SK-N-SH (cell line): ENCODE measurements around the gene LTBP1. TPM values are rescaled to one million over a fixed set of nuclear protein-coding genes. Genes with fewer than 3 reads are reported as not detected.

ENCODE experiments used
- CTCF ChIA-PET: fragments of 300-600, 350-600 bp; formaldehyde crosslinking; extraction: SDS; loops from one replicate; lab custom pipeline; 2021; lab: Yijun Ruan, JAX
- POLR2A ChIA-PET: fragments of 350-600 bp; sonication (Branson Sonifier 250); formaldehyde crosslinking; extraction: SDS; loops from one replicate; lab custom pipeline; 2020; ENCODE audit warnings: antibody characterized with exemption, inconsistent platforms; lab: Yijun Ruan, JAX
- DNase-seq: peaks from one replicate; pipeline ENCODE4 v3.0.0; 2012
- H2AFZ ChIP-seq: fragments of 200-600 bp; sonication (generic); 2 replicates; pipeline ENCODE4 v1.8.1; 2016; ENCODE audit warnings: antibody characterized with exemption, mild to moderate bottlenecking, low read depth
- H3F3A ChIP-seq: fragments of 200-600 bp; sonication (generic); replicated peaks from 2 replicates; pipeline ENCODE3; 2016; ENCODE audit warnings: antibody characterized with exemption, mild to moderate bottlenecking; ENCODE audit not compliant: insufficient read depth
- H3K27ac ChIP-seq, 2 experiments: fragments of 200-500 bp in 1 of 2; fragments of 200-600 bp in 1 of 2; sonication (Bioruptor generic) in 1 of 2; sonication (generic), shearing (Covaris generic) in 1 of 2; 2 replicates each; pipeline versions ENCODE4 v1.5.1 to v1.6.1; 2014 to 2016; ENCODE audit warnings: low read depth in 2 of 2, inconsistent platforms in 1 of 2, low read length in 1 of 2, mild to moderate bottlenecking in 1 of 2, mixed read lengths in 1 of 2
- H3K27me3 ChIP-seq: fragments of 200-600 bp; sonication (generic), shearing (Covaris generic); 2 replicates; pipeline ENCODE4 v1.6.1; 2016; ENCODE audit warnings: mixed run types; ENCODE audit not compliant: insufficient read depth
- H3K36me3 ChIP-seq, 2 experiments: fragments of 200-500 bp in 1 of 2; fragments of 200-600 bp in 1 of 2; sonication (Bioruptor generic) in 1 of 2; sonication (generic) in 1 of 2; replicated peaks in 1 of 2; 2 replicates each; pipeline versions ENCODE3 to v1.5.1; 2014 to 2016; ENCODE audit warnings: low read length in 1 of 2, mild to moderate bottlenecking in 1 of 2; ENCODE audit not compliant: insufficient read depth in 2 of 2, control insufficient read depth in 1 of 2
- H3K4me1 ChIP-seq, 2 experiments: fragments of 200-500 bp in 1 of 2; fragments of 200-600 bp in 1 of 2; sonication (Bioruptor generic) in 1 of 2; sonication (generic), shearing (Covaris generic) in 1 of 2; 2 replicates each; pipeline versions ENCODE4 v1.5.1 to v1.6.1; 2014 to 2016; ENCODE audit warnings: low read depth in 1 of 2, low read length in 1 of 2, mixed run types in 1 of 2; ENCODE audit not compliant: insufficient read depth in 2 of 2, control insufficient read depth in 1 of 2
- H3K4me2 ChIP-seq: fragments of 200-600 bp; sonication (generic), shearing (Covaris generic); 2 replicates; pipeline ENCODE4 v1.6.1; 2017; ENCODE audit warnings: mixed run types
- H3K4me3 ChIP-seq, 2 experiments: fragments of 200-500 bp in 1 of 2; fragments of 200-600 bp in 1 of 2; sonication (Bioruptor generic) in 1 of 2; sonication (generic), shearing (Covaris generic) in 1 of 2; 2 replicates each; pipeline versions ENCODE4 v1.5.1 to v1.8.1; 2014 to 2016; ENCODE audit warnings: low read depth in 2 of 2, inconsistent platforms in 1 of 2, low read length in 1 of 2, mild to moderate bottlenecking in 1 of 2, mixed read lengths in 1 of 2, moderate library complexity in 1 of 2
- H3K79me2 ChIP-seq: fragments of 200-600 bp; sonication (generic); 2 replicates; pipeline ENCODE4 v1.8.1; 2017; ENCODE audit warnings: mild to moderate bottlenecking; ENCODE audit not compliant: insufficient read depth
- H3K9ac ChIP-seq: fragments of 200-600 bp; sonication (generic); 2 replicates; pipeline ENCODE4 v1.6.1; 2017; ENCODE audit warnings: mixed run types
- H3K9me2 ChIP-seq: fragments of 200-600 bp; sonication (generic); 2 replicates; pipeline ENCODE4 v1.6.1; 2017; ENCODE audit warnings: mixed run types
- H3K9me3 ChIP-seq: fragments of 200-600 bp; sonication (generic); 2 replicates; pipeline ENCODE4 v1.6.1; 2017; ENCODE audit warnings: mixed run types, mild to moderate bottlenecking, moderate library complexity
- H4K20me1 ChIP-seq: fragments of 200-600 bp; sonication (generic); 2 replicates; pipeline ENCODE4 v1.6.1; 2017; ENCODE audit warnings: mild to moderate bottlenecking, mixed run types; ENCODE audit not compliant: insufficient read depth
- ELF1 ChIP-seq: IDR thresholded peaks from 2 replicates; pipeline ENCODE4 v1.4.0; 2012
- EP300 ChIP-seq, 2 experiments: IDR thresholded peaks; 2 replicates each; pipeline versions ENCODE4 v1.4.0 to v1.6.1; 2012; ENCODE audit warnings: borderline replicate concordance in 1 of 2, low read depth in 1 of 2, low read length in 1 of 2
- FOXJ3 ChIP-seq: sonication (generic); formaldehyde crosslinking; IDR thresholded peaks from 2 replicates; pipeline ENCODE4 v1.5.1; 2020; ENCODE audit warnings: mild to moderate bottlenecking, missing genetic modification reagents
- GABPA ChIP-seq: IDR thresholded peaks from 2 replicates; pipeline ENCODE4 v1.4.0; 2012; ENCODE audit warnings: low read depth, mild to moderate bottlenecking
- GATA2 ChIP-seq: sonication (generic); formaldehyde crosslinking; IDR thresholded peaks from 2 replicates; pipeline ENCODE4 v1.5.0; 2020; ENCODE audit warnings: mild to moderate bottlenecking, missing genetic modification reagents
- JUND ChIP-seq: IDR thresholded peaks from 2 replicates; pipeline ENCODE4 v1.4.0; 2012
- NFIC ChIP-seq: IDR thresholded peaks from 2 replicates; pipeline ENCODE4 v1.4.0; 2012; ENCODE audit warnings: borderline replicate concordance
- POLR2AphosphoS5 ChIP-seq: IDR thresholded peaks from 2 replicates; pipeline ENCODE4 v1.6.1; 2012; ENCODE audit warnings: low read depth, low read length
- RFX5 ChIP-seq: IDR thresholded peaks from 2 replicates; pipeline ENCODE4 v1.6.1; 2012; ENCODE audit warnings: mild to moderate bottlenecking, improper control_type of control experiment, low read length
- RXRA ChIP-seq: IDR thresholded peaks from 2 replicates; pipeline ENCODE4 v1.4.0; 2012; ENCODE audit warnings: low read depth, mild to moderate bottlenecking, borderline replicate concordance
- TAF1 ChIP-seq: IDR thresholded peaks from 2 replicates; pipeline ENCODE4 v1.6.1; 2012; ENCODE audit warnings: low read depth, mild to moderate bottlenecking, low read length, moderate library complexity, borderline replicate concordance
- TCF12 ChIP-seq: IDR thresholded peaks from 2 replicates; pipeline ENCODE4 v1.4.0; 2012
- TEAD4 ChIP-seq: IDR thresholded peaks from 2 replicates; pipeline ENCODE4 v1.4.0; 2012; ENCODE audit warnings: mild to moderate bottlenecking, borderline replicate concordance; ENCODE audit not compliant: insufficient read depth
- USF1 ChIP-seq: IDR thresholded peaks from 2 replicates; pipeline ENCODE4 v1.4.0; 2012; ENCODE audit warnings: low read depth, borderline replicate concordance
- YY1 ChIP-seq: IDR thresholded peaks from 2 replicates; pipeline ENCODE4 v1.4.0; 2012; ENCODE audit warnings: low read depth, mild to moderate bottlenecking
- WGBS: methylation state at CpG from one replicate; pipeline ENCODE4 v1.1.6; 2017; ENCODE audit warnings: low lambda C conversion rate; 5-methylcytosine and 5-hydroxymethylcytosine counted together
- polyA plus RNA-seq, 3 experiments: library from polyadenylated mRNA; depleted of rRNA; stranded (reverse); fragments of >200 nt; gene quantifications; 2 replicates each; pipeline ENCODE4 v1.2.3, GENCODE V29; 2012
- TF ChIP-seq, protein P1 (sequence below): fragments of 150-350 bp; IDR thresholded peaks from 2 replicates; pipeline ENCODE4 v1.6.1; 2016; ENCODE audit warnings: mild to moderate bottlenecking, low read depth, low read length
- TF ChIP-seq, protein P2 (sequence below): fragments of 150-350 bp; IDR thresholded peaks from 2 replicates; pipeline ENCODE4 v1.6.1; 2017; ENCODE audit warnings: antibody characterized with exemption, low read length, low read depth, borderline replicate concordance
- TF ChIP-seq, protein P3 (sequence below): IDR thresholded peaks from 2 replicates; pipeline ENCODE4; 2012
- TF ChIP-seq, protein P4 (sequence below): IDR thresholded peaks from 2 replicates; pipeline ENCODE4 v1.6.1; 2012; ENCODE audit warnings: mild to moderate bottlenecking, low read depth, low read length, moderate library complexity

Gene LTBP1
- polyA plus RNA-seq, 1 of the 3 experiments (the other 2 are of a cell fraction): 467 TPM

GRCh38 chr2:33013684-33014110, 66.9 kb downstream of the LTBP1 start (continued):
- TF ChIP-seq, protein P1, sequence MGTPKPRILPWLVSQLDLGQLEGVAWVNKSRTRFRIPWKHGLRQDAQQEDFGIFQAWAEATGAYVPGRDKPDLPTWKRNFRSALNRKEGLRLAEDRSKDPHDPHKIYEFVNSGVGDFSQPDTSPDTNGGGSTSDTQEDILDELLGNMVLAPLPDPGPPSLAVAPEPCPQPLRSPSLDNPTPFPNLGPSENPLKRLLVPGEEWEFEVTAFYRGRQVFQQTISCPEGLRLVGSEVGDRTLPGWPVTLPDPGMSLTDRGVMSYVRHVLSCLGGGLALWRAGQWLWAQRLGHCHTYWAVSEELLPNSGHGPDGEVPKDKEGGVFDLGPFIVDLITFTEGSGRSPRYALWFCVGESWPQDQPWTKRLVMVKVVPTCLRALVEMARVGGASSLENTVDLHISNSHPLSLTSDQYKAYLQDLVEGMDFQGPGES: no peak
- TF ChIP-seq TCF12: no peak

DNA sequence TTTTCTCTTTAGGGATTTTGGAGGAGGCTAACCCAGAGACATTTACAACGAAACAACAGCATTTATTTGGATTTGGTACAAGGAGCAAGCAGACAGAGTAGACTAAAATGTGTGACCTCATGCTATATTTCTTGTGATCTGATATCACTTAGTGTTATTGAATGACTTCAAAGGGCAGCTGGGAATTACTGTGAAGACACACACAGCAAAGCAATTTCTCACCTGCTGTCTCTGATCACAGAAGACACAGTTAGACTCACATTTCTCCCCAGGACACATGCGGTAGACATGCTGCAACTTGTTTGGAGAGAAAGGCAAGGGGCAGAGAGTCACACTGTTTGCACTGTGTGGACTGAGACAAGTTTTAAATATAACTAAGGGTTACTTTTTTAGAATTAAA, 67.5 kb downstream of the LTBP1 start:
- H3K9ac ChIP-seq: no peak overlapping the region
- H3K4me2 ChIP-seq: no peak overlapping the region
- H3K79me2 ChIP-seq: no peaks in the 10 kb centered on the region
- no peaks in the 10 kb centered on the region for H3K9me3 ChIP-seq
- ChIA-PET POLR2A (no interaction called here), CTCF (no interaction called here)
- H3K9me2 ChIP-seq: no peaks in the 10 kb centered on the region
- H2AFZ ChIP-seq: no peak overlapping the region
- H3K27me3 ChIP-seq: no peaks in the 10 kb centered on the region
- H3F3A ChIP-seq: peaks cover 9% of the 10 kb centered on the region
- WGBS: 71% methylated on average over 2 of the region's 2 CpGs
- TF ChIP-seq, protein P2, sequence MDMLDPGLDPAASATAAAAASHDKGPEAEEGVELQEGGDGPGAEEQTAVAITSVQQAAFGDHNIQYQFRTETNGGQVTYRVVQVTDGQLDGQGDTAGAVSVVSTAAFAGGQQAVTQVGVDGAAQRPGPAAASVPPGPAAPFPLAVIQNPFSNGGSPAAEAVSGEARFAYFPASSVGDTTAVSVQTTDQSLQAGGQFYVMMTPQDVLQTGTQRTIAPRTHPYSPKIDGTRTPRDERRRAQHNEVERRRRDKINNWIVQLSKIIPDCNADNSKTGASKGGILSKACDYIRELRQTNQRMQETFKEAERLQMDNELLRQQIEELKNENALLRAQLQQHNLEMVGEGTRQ: no peak
- TF ChIP-seq USF1 (no peak), TEAD4 (no peak), YY1 (no peak), RFX5 (no peak), TAF1 (no peak), EP300 (IDR thresholded peaks at IDR 0.05; ENCODE audit: borderline replicate concordance in 1 of 2, low read depth in 1 of 2, low read length in 1 of 2) (no peak), JUND (no peak), GABPA (no peak), RXRA (no peak), NFIC (no peak), POLR2AphosphoS5 (no peak), ELF1 (no peak), GATA2 (CRISPR knock-in tag) (no peak), TCF12 (no peak), FOXJ3 (CRISPR knock-in tag) (no peak)
- TF ChIP-seq, protein P3, sequence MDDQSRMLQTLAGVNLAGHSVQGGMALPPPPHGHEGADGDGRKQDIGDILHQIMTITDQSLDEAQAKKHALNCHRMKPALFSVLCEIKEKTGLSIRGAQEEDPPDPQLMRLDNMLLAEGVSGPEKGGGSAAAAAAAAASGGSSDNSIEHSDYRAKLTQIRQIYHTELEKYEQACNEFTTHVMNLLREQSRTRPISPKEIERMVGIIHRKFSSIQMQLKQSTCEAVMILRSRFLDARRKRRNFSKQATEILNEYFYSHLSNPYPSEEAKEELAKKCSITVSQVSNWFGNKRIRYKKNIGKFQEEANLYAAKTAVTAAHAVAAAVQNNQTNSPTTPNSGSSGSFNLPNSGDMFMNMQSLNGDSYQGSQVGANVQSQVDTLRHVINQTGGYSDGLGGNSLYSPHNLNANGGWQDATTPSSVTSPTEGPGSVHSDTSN: no peak
- TF ChIP-seq, protein P4, sequence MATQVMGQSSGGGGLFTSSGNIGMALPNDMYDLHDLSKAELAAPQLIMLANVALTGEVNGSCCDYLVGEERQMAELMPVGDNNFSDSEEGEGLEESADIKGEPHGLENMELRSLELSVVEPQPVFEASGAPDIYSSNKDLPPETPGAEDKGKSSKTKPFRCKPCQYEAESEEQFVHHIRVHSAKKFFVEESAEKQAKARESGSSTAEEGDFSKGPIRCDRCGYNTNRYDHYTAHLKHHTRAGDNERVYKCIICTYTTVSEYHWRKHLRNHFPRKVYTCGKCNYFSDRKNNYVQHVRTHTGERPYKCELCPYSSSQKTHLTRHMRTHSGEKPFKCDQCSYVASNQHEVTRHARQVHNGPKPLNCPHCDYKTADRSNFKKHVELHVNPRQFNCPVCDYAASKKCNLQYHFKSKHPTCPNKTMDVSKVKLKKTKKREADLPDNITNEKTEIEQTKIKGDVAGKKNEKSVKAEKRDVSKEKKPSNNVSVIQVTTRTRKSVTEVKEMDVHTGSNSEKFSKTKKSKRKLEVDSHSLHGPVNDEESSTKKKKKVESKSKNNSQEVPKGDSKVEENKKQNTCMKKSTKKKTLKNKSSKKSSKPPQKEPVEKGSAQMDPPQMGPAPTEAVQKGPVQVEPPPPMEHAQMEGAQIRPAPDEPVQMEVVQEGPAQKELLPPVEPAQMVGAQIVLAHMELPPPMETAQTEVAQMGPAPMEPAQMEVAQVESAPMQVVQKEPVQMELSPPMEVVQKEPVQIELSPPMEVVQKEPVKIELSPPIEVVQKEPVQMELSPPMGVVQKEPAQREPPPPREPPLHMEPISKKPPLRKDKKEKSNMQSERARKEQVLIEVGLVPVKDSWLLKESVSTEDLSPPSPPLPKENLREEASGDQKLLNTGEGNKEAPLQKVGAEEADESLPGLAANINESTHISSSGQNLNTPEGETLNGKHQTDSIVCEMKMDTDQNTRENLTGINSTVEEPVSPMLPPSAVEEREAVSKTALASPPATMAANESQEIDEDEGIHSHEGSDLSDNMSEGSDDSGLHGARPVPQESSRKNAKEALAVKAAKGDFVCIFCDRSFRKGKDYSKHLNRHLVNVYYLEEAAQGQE: no peak
- TF ChIP-seq, protein P1: no peak
- no peaks in the 10 kb centered on the region for H3K36me3 ChIP-seq
- H4K20me1 ChIP-seq: no peaks in the 10 kb centered on the region
- no peak for DNase-seq
- no peaks in the 10 kb centered on the region; a peak in 1 of 4 replicates for H3K4me1 ChIP-seq
- H3K27ac ChIP-seq: peak overlapping the region in 1 of 2 experiments; percentile 47; a peak in 2 of 4 replicates
- H3K4me3 ChIP-seq: no peak overlapping the region
